Right lobe of liver (tissue), 6 donors: ENCODE results near the gene AMPH. TPM values are rescaled to one million over a fixed set of nuclear protein-coding genes. Genes with fewer than 3 reads are reported as not detected.

ENCODE experiments used
- ATAC-seq, 4 donors: fragments of 200-7000 bp; cut with Tn5 transposase; one replicate each; pipeline ENCODE4 v1.9.1; 2020; ENCODE audit warnings: mild to moderate bottlenecking in 4 of 4, moderate library complexity in 4 of 4
- DNase-seq, 3 donors: peaks; one replicate each; pipeline ENCODE4 v3.0.0-alpha.2; 2020
- H3K27ac ChIP-seq, 3 donors: fragments of 200-600 bp; one replicate each; pipeline ENCODE4 v1.8.0; 2022
- H3K27me3 ChIP-seq, 2 donors: fragments of 200-600 bp; one replicate each; pipeline ENCODE4 v1.8.0; 2022
- H3K36me3 ChIP-seq, 4 donors: fragments of 200-600 bp; sonication (generic) in 1 of 4; one replicate each; pipeline versions ENCODE4 v1.5.1 to v1.8.0; 2017 to 2022; ENCODE audit warnings: control low read depth in 1 of 4
- H3K4me1 ChIP-seq, 4 donors: fragments of 200-600 bp; sonication (generic) in 1 of 4; one replicate each; pipeline versions ENCODE4 v1.5.1 to v1.8.0; 2017 to 2022; ENCODE audit warnings: control low read depth in 1 of 4
- H3K4me3 ChIP-seq, 3 donors: fragments of 200-600 bp; one replicate each; pipeline ENCODE4 v1.8.0; 2022
- H3K9me3 ChIP-seq, 4 donors: fragments of 200-600 bp; sonication (generic) in 1 of 4; one replicate each; pipeline versions ENCODE4 v1.5.1 to v1.8.0; 2017 to 2022; ENCODE audit warnings: control low read depth in 1 of 4
- POLR2A ChIP-seq: fragments of 450-650 bp; IDR thresholded peaks from one replicate; pipeline ENCODE4 v1.6.1; 2017; ENCODE audit warnings: antibody characterized with exemption, mild to moderate bottlenecking
- WGBS: methylation state at CpG from one replicate; pipeline ENCODE4 v1.1.6; 2018; ENCODE audit warnings: low coverage, low lambda C conversion rate; ENCODE audit not compliant: insufficient coverage; ENCODE audit errors: missing lambda C conversion rate; 5-methylcytosine and 5-hydroxymethylcytosine counted together
- intact Hi-C, 2 donors: fragments of 100-400 bp; cut with DNase I; formaldehyde crosslinking; loops; one replicate each; pipeline versions ENCODE4 v1.11.2 to v1.14.1; 2022
- total RNA-seq, 6 experiments: library from RNA; depleted of rRNA in 2 of 6; stranded (reverse); fragments of >200 nt in 2 of 6; fragmentation: NEBNext Ultra II Directional in 3 of 6; extraction: Animal tissue kit (Norgen Biotek cat#: 25700) in 3 of 6; gene quantifications; one replicate each; pipeline versions ENCODE4 v1.1.0 to v1.2.4, GENCODE V29; 2016 to 2023
- TF ChIP-seq, protein P1 (sequence below), 4 donors: fragments of 200-600 bp in 3 of 4; fragments of 450-650 bp in 1 of 4; IDR thresholded peaks; one replicate each; pipeline versions ENCODE4 v1.5.1 to v1.8.0; 2016 to 2022; ENCODE audit warnings: antibody characterized with exemption in 4 of 4, mild to moderate bottlenecking in 2 of 4
- donor health status: DM: no; HTN: yes; CAD: no.
- donor health status: DM: no; HTN: no; CAD: no.
- donor health status: DM: no; HTN: no; CAD: no.
- donor health status: DM: no; HTN: yes; CAD: no.
- donor health status: DM: no; HTN: yes; CAD: no.

AMPH gene
- total RNA-seq, 6 experiments from 2014 or later = 0.20 to 0.67 (median 0.39) TPM

DNA sequence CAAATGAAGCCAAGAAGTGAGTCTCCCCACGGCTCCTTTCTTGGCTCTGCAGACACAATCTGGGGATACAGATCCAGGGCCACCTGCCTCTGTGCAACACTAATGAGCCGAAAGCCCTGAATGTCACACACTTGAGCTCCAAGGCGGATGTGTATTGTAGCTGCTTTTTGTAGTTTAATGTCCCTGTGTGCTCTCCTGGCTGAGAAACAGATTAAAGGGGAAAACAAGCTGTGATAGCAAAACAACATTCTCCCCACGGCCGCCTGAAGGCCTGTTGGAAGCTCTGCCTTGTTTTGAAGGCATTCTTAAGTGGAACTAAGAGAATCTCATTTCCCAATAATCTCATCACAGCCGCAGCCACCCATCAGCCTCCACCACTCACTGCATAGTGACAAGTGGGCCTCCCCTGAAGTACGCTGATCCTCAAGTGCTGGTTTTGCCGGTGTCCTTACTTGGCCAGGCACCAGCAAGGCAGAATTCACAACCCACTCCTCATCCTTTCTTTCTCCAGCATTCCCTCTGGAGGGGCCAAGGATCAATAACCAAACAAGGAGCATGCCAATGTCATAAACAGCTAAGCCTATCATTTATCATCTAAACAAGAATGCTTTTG is 44.4 kb upstream of the AMPH start:
- ATAC-seq = no peak
- 43% methylated on average over 8 of the region's 8 CpGs for WGBS
- no peaks in the 10 kb centered on the region for H3K36me3 ChIP-seq

DNA sequence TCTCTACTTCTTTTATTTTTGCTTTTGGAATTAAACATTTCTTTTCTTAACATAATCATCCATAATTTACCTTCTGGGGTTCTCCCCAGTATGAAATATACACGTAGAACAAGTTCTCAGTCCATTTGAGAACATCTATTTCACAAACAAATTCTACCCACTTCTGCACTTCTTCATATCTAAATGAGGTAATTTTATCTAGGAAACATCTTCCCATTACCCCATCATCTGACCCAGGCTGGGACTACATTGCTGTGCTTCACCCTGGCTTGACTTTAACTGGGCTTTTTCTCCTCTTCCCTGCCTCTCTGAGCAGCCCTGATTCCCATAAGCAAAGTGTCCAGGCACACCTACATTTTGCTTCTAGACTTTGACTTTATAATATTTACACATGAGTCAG is 43.3 kb upstream of the AMPH start:
- Histone ChIP-seq H3K4me3 (no peak overlapping the region), H3K9me3 (no peaks in the 10 kb centered on the region), H3K27me3 (no peaks in the 10 kb centered on the region), H3K36me3 (no peaks in the 10 kb centered on the region), H3K27ac (no peak overlapping the region), H3K4me1 (no peaks in the 10 kb centered on the region)
- WGBS = 18% methylated on average over 1 of the region's 1 CpG
- no peak for DNase-seq
- ATAC-seq = no peak
- intact Hi-C loops = no loop called here
- TF ChIP-seq POLR2A = no peak
- TF ChIP-seq, protein P1, sequence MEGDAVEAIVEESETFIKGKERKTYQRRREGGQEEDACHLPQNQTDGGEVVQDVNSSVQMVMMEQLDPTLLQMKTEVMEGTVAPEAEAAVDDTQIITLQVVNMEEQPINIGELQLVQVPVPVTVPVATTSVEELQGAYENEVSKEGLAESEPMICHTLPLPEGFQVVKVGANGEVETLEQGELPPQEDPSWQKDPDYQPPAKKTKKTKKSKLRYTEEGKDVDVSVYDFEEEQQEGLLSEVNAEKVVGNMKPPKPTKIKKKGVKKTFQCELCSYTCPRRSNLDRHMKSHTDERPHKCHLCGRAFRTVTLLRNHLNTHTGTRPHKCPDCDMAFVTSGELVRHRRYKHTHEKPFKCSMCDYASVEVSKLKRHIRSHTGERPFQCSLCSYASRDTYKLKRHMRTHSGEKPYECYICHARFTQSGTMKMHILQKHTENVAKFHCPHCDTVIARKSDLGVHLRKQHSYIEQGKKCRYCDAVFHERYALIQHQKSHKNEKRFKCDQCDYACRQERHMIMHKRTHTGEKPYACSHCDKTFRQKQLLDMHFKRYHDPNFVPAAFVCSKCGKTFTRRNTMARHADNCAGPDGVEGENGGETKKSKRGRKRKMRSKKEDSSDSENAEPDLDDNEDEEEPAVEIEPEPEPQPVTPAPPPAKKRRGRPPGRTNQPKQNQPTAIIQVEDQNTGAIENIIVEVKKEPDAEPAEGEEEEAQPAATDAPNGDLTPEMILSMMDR (IDR thresholded peaks at IDR 0.05) = no peak

More for the DNA sequence above, 44.4 kb upstream of the AMPH start:
- Histone ChIP-seq H3K9me3 (no peaks in the 10 kb centered on the region), H3K4me1 (no peaks in the 10 kb centered on the region), H3K27me3 (no peaks in the 10 kb centered on the region), H3K27ac (no peak overlapping the region), H3K4me3 (no peak overlapping the region)
- DNase-seq = no peak
- intact Hi-C loops = no loop called here
- no peak for TF ChIP-seq POLR2A
- TF ChIP-seq, protein P1 (IDR thresholded peaks at IDR 0.05) = no peak

DNA sequence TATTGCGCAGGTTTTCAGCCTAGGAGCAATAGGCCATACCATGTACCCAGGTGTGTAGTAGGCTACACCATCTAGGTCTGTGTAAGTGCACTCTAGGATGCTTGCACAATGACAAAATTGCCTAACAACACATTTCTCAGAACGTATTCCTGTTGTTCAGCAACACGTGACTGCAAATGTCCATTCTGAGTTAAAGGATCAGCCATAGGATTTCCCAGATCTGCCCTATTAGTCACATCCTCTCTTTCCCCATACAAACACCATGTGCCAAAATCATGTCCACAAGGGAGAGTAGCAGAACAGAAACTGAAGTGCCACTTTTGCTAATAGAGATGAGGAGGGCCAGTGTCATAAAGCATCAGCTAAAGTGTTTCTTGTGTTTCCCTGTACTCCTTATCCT is 42.6 kb upstream of the AMPH start:
- ATAC-seq (peak in 1 of 4 donors; percentile 53), DNase-seq (no peak)
- intact Hi-C loops = no loop called here
- WGBS = 49% methylated on average over 3 of the region's 3 CpGs
- TF ChIP-seq POLR2A = no peak
- TF ChIP-seq, protein P1 (IDR thresholded peaks at IDR 0.05) = no peak
- Histone ChIP-seq H3K4me1 (no peaks in the 10 kb centered on the region), H3K9me3 (no peaks in the 10 kb centered on the region), H3K27me3 (no peaks in the 10 kb centered on the region), H3K36me3 (no peaks in the 10 kb centered on the region), H3K4me3 (no peak overlapping the region), H3K27ac (no peak overlapping the region)

DNA sequence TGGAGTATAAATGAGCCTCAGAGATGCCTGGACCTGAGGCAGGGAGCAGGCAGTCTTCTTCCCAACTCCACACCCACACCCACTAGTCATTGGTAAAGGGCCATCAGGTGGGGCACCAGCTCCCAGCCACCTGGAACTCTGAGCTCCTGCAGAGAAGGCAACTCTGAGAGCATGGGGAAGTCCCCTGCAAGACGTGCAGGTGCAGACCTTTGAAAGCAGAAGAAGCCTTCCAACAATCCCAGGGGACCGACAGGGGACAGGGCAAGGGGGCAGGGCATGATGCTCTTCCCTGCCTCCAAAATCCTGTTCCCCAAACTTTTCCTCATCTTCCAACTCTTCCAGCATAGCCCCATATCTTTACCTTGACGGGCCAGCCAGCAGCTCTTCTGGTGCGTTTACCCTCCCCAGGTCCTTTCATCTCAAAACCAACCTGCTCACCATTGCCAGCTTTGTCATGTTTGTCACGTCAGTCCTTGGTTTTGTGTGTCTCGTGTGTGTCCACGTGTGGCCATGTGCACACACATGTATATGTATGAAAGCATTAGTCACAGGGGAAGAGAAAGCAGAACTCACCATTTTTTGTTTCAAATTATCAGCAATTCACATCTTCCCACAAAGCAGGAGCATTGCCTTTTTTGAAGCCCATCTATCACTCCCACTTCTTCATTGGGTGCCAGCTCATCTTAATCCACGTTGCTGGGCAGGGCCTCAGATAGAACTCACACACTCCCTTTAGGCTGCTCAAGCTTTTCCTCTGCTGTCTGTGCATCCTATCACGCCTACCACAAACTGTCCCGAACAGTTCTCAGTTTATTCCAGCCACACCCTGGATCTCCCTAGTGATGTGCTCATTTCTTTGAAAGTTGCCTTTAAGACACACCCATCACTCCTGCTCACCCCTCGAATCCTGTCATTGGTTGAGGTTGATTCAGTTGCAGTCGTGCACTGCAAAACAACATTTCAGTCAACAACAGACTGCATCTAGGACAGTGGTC is 41.0 kb upstream of the AMPH start:
- no peaks in the 10 kb centered on the region for H3K27me3 ChIP-seq
- no peaks in the 10 kb centered on the region for H3K4me1 ChIP-seq
- H3K27ac ChIP-seq = no peak overlapping the region
- no peak overlapping the region for H3K4me3 ChIP-seq
- H3K36me3 ChIP-seq = no peaks in the 10 kb centered on the region
- no peak for ATAC-seq
- no peaks in the 10 kb centered on the region for H3K9me3 ChIP-seq
- DNase-seq = no peak
- 35% methylated on average over 8 of the region's 12 CpGs for WGBS
- TF ChIP-seq POLR2A = no peak
- intact Hi-C loops = no loop called here
